ENCODE results near the gene UQCRC1.
A peak's percentile ranks its signal among the peaks of the same experiment; 100 is the strongest.

UQCRC1 gene

GRCh38 chr3:48572517-48572916 lies 36.9 kb downstream of the UQCRC1 start:
- no peak for DNase-seq (ENCODE audit: low read depth in 1 of 2, low spot score in 1 of 2)

DNA sequence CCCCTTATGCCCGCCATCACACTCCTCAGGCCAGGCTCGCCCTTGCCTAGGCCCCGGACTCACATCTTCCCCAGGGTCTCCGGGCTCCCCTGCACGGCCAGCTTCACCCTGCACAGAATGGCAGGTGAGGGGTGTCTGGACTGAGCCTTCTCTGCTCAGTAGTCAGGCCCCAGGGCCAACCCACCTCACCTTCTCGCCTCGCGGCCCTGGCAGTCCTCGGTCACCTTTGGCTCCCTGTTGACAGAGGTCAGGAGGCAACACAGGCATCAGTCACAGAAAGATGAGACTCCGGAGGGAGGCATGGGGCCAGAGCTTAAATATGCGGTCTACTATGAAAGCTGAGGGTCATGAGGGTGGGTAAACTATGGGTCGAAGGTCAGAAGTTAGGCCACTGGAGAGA lies 37.5 kb downstream of the UQCRC1 start:
- no peak for DNase-seq (ENCODE audit: low read depth in 1 of 2, low spot score in 1 of 2)

DNA sequence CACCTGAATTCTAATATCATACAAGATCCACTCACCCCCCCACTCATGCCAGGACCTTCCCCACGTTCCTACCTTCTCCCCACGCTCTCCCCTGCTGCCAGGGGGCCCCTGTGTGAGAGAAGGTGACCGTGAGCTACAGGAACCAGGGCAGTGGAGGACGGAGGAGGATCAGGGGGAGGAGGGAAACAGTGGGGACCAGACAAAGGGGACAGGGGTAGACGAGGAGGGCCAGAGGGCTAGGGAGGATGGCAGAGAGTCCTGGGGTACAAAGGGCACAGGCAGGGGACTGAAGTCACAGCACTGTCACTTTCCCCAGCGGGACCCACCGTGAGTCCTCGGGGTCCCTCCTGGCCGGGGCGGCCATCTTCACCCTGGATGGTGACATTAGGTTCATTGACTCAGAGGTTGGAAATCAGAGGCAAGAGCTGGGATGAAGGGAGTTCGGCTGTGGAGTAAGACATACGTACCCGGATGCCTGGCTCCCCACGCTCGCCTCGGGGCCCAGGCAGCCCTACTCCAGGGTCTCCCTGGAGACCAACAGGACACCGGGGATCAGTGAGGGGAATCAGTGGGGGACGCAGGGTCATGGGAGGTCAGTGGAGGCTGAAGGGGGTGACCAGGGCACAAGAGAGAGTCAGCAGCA lies 39.5 kb downstream of the UQCRC1 start:
- DNase-seq (ENCODE audit: low read depth in 1 of 2, low spot score in 1 of 2) = no peak

DNA sequence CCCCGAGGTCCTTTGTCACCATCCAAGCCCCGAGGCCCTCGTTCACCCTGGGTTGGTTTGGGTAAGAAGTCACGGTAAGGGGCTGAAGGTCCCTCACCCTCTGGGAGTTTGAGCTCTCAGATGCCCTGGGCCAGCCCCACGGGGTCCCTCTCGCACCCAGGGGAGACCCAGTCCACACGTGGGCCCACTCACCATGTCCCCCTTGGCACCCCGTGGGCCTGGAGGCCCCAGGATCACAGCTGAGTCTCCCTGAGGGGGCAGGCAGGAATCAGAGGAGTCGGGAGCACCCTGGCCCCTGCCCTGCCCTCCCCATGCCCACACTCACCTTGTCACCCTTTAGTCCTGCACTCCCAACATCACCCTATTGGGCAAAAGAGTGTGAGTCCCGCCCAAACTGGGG lies 40.0 kb downstream of the UQCRC1 start:
- no peak for DNase-seq (ENCODE audit: low read depth in 1 of 2, low spot score in 1 of 2)

- no peak for DNase-seq (ENCODE audit: low read depth in 1 of 2, low spot score in 1 of 2)
Observed at GRCh38 chr3:48568476-48568875, 41.0 kb downstream of the UQCRC1 start.

GRCh38 chr3:48567500-48567899 lies 41.9 kb downstream of the UQCRC1 start:
- DNase-seq (ENCODE audit: low read depth in 1 of 2, low spot score in 1 of 2) = no peak

DNA sequence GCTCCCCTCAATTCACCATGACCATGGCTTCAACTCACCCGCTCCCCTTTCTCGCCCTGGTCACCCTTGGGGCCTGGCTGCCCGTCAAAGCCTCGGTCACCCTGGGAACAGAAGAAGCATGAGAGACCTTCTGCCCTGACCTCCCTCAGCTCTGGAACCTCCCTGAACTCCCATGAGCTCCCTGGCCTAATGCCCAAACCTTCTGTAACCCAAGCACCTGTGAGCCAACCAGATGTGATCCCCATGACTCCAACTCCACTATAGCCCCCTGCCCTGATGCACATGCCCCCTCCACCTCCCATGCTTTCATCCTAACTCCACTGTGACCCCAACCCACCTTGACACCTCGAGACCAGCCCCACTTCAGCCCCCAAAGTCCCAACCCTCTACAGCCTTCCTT lies 42.4 kb downstream of the UQCRC1 start:
- DNase-seq (ENCODE audit: low read depth in 1 of 2, low spot score in 1 of 2) = no peak

- DNase-seq (ENCODE audit: low read depth in 1 of 2, low spot score in 1 of 2) = no peak
Observed at GRCh38 chr3:48566401-48566760, 43.1 kb downstream of the UQCRC1 start.

DNA sequence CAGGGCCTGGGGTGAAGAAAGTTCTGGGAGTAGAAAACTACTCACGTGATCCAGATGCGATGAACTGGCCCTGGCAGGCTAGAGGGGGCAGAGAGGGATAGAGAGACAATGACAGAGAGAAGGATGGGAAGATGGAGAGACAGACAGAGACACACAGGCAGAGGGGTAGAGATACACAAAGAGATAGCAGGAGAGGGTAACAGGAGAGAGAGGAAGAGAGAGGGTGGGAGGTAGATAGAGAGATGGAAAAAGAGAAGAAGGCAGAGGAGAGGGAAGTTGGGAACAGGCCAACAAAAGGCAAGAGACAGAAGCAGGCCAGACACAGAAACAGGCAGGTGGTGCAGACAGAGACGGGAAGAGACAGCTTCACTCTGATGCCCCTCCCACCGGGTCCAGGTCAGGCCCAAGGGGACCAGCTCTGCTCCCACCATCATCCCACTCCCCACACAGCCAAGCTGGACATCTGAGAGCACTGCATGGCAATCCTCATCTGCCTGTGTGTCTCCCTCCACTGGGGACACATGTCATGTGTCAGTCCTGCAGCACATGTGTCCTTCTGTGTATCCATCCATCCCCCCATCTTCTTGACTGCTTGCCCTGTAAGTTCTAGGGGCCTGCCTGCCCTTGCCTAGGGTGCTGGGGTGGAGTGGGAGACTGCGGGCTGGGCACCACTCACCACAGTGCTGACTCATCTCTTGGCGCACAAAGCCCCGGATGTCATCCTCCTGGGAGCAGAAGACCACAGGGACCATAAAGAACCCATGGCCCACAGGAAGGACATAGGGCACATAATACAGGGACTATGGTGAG lies 43.6 kb downstream of the UQCRC1 start:
- no peak for DNase-seq (ENCODE audit: low read depth in 1 of 2, low spot score in 1 of 2)

- no peak for DNase-seq (ENCODE audit: low read depth in 1 of 2, low spot score in 1 of 2)
Observed at GRCh38 chr3:48565186-48565585, 44.3 kb downstream of the UQCRC1 start.

- DNase-seq (ENCODE audit: low read depth in 1 of 2, low spot score in 1 of 2) = no peak
Observed at GRCh38 chr3:48564667-48565066, 44.8 kb downstream of the UQCRC1 start.

DNA sequence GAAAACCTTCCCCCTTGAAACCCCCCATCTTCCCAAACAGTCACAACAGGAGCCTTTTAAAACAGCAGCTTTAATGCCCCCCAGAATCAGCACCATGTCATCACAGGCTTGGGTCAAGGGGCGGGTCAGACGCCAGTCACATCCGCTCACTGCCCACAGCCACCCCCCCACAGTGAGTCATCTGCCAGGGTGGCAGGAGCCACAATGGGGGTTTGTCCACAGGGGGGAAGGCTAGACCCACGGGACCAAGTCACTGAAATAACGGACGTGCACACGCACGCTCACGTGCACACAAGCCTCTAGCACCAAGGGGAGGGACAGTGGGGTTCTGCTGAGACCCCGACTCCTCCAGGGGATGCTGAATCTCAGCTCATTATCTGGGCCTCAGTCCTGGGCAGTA lies 45.4 kb downstream of the UQCRC1 start:
- DNase-seq (ENCODE audit: low read depth in 1 of 2, low spot score in 1 of 2) = no peak

- DNase-seq (ENCODE audit: low read depth in 1 of 2, low spot score in 1 of 2) = no peak
Observed at GRCh38 chr3:48563382-48563918, 46.0 kb downstream of the UQCRC1 start, which contains the start of gene UCN2. Gene UCN2, minus strand, starts transcription at chr3:48563781. Its CDS starts 657 bp downstream, at chr3:48563124.

GRCh38 chr3:48562367-48563095 lies 46.9 kb downstream of the UQCRC1 start:
- no peak for DNase-seq (ENCODE audit: low read depth in 1 of 2, low spot score in 1 of 2)

DNA sequence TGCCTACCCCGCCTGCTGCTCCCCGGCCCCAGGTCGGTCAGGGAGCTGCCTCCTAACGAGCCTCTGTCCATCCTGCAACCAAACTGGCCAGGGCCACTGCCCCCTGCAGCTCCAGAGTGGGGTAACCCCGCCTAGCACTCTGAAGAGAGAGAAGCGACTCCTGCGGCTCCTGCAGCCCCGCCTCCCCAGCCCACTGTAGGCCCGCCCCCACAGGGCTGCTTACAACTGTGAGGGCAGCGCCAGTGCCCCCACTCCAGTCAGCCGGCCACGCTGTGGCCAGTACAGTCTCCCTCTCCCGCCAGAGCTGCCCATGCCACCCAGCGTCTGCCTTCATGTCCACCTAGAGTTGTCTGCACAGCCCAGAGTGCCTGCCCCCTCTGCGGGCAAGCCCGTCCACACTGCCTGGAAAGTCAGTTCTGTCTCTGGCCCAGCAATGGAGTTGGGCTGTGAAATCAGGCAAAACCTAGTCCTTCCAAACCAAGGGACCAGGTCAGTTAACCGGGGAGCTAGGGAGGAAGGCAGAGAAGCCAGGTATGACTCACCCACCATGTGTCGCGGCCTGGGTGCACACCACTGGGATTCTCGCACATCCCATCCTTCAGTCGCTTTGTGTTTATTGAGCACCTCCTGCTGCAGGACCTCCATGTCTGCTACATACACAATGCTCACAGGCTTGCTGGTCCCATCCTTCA lies 48.3 kb downstream of the UQCRC1 start:
- no peak for DNase-seq (ENCODE audit: low read depth in 1 of 2, low spot score in 1 of 2)

GRCh38 chr3:48560648-48561018 lies 48.8 kb downstream of the UQCRC1 start:
- no peak for DNase-seq (ENCODE audit: low read depth in 1 of 2, low spot score in 1 of 2)

DNA sequence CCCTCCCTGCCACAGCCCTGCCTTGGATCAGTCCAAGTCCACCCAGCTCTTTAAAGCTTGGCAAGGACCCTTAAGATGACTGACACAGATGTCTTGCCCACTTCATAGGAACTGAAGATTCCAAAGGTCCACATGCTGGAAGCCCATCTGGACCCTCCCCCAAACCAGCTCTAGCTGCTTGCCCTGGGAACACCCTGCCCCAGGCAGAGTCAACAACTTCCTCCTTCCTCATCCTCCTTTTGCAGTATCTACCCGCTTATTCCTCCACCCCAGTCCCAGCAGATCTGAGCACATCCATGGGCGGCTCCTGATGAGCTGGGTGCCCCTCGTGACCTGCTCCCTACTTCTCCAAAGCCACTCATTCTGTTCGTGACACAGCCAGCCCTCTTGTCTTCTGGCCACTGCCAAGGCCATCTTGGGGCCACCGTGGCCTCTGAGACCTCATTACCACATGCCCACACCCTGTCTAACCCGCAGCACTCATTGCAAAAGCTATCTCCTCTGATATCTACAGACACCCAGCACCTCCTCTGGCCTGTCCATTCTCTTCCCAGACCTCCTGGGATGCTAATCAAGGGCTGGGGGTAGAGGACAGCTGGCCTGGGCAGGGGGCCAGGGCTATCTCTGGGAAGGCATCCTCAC lies 50.8 kb downstream of the UQCRC1 start:
- DNase-seq (ENCODE audit: low read depth in 1 of 2, low spot score in 1 of 2) = no peak

- peak; percentile 99 to 100 for DNase-seq (ENCODE audit: low read depth in 1 of 2, low spot score in 1 of 2)
Observed at GRCh38 chr3:48556796-48557626, 52.4 kb downstream of the UQCRC1 start, which contains the start of gene PFKFB4. Gene PFKFB4, minus strand, starts transcription at chr3:48556803. Its CDS starts 26 bp downstream, at chr3:48556777.

DNA sequence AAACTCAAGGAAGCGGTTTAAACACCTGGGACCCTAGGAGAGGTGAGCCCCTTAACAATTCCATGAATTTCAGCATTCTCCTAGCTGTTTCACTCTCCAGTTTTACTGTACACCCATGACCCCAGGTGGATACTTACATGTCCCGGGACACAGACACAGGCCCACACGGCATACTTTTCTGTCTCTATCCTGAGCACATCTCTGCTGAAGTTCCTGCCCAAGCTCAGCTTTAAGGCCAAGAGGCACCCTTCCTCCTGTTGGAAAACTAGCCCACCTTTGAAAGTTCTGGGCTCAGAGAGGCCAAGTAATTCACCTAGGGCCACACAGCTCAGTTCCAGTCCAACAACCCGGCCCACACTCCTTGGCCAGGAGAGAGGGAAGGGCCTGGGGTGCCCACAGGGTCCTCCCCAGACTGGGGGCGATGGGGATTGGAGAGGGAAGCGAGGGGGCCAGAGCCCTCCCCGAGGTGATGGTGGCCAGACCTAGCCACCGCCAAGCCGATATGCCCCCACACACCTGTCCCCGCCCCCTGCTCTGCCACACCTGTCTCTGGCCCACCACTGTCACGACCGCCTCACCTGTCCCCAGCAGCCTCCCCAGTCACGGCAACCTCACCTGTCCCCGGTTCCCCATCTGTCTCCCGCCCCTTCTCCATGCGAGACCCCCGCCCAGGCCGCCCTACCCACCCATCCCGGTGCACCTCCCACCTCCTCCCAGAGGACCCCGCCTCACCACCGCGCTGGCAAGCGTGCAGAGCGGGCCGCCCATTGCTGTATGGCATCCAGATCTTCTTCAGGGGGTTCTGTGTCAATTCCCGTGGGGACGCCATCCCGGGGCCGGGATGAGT lies 53.3 kb downstream of the UQCRC1 start:
- DNase-seq (ENCODE audit: low read depth in 1 of 2, low spot score in 1 of 2) = no peak

All from activated CD4-positive, alpha-beta T cell treated with anti-CD3 and anti-CD28 coated beads, Interleukin-2, amount 50 U/mL, for 24 hours (primary cell).